ENCODE data around the gene WIPF1.

DNA sequence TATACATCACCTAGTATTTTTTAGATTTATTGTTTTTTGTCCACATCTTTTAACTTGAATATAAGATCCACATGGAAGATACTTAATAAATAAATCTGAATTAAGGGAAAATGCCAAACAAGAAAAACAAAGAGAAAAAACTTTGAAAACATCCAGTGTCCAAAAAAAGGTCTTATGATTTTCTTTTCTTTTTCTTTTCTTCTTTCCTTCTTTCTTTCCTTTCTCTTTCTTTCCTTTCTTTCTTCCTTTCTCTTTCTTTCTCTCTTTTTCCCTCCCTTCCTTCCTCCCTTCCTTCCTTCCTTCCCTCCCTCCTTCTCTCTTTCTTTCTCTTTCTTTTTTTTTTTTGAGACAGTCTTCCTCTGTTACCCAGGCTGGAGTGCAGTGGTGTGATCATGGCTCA lies 29.6 kb upstream of the WIPF1 start:
- TF ChIP-seq, protein P1, sequence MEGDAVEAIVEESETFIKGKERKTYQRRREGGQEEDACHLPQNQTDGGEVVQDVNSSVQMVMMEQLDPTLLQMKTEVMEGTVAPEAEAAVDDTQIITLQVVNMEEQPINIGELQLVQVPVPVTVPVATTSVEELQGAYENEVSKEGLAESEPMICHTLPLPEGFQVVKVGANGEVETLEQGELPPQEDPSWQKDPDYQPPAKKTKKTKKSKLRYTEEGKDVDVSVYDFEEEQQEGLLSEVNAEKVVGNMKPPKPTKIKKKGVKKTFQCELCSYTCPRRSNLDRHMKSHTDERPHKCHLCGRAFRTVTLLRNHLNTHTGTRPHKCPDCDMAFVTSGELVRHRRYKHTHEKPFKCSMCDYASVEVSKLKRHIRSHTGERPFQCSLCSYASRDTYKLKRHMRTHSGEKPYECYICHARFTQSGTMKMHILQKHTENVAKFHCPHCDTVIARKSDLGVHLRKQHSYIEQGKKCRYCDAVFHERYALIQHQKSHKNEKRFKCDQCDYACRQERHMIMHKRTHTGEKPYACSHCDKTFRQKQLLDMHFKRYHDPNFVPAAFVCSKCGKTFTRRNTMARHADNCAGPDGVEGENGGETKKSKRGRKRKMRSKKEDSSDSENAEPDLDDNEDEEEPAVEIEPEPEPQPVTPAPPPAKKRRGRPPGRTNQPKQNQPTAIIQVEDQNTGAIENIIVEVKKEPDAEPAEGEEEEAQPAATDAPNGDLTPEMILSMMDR (IDR thresholded peaks at IDR 0.05): no peak
- TF ChIP-seq EP300 (IDR thresholded peaks at IDR 0.05) (no peak), POLR2A (IDR thresholded peaks at IDR 0.05; ENCODE audit: low read depth) (no peak)

Data from esophagus muscularis mucosa (tissue), 4 donors.